ENCODE results near the gene C11orf21. TPM values are rescaled to one million over a fixed set of nuclear protein-coding genes. Genes with fewer than 3 reads are reported as not detected.

The C11orf21 gene
- total and polyA plus RNA-seq, 9 of the 15 experiments (the other 6 are each of a cell fraction or from before 2014, with no cell fraction given), result 0.10 to 2.6 (median 2.0) TPM

- no TSS peak for BruUV-seq (replicated peaks)
- no peaks in the 10 kb centered on the region for H3K79me2 ChIP-seq (ENCODE audit: control insufficient read depth, insufficient read depth, low read length)
- FAIRE-seq (no peak), ATAC-seq (no peak), DNase-seq (ENCODE audit: extremely low read depth in 1 of 4, low spot score in 3 of 4) (no peak)
- peaks cover 21 to 57% of the 10 kb centered on the region in 2 experiments; a peak in 4 of 5 replicates for H3K27me3 ChIP-seq (ENCODE audit: control insufficient read depth in 2 of 2, insufficient read depth in 2 of 2, low read length in 2 of 2)
- no peak for TF ChIP-seq CHCHD3 (CRISPR knock-in tag; IDR thresholded peaks at IDR 0.05)
- H3K4me2 ChIP-seq (ENCODE audit: insufficient read depth, low read length), result no peak overlapping the region
- intact Hi-C loops (cut with micrococcal nuclease), result no loop called here
- POLR2A ChIA-PET, result interaction anchor here (0.6 kb wide), 1 partner anchor 23 kb away, joined by 3 read pairs; no protein-coding TSS in a partner anchor
- H3K9me3 ChIP-seq (replicated peaks; ENCODE audit: control insufficient read depth, insufficient read depth, low read depth, low read length), result no peaks in the 10 kb centered on the region
- H3K9ac ChIP-seq (ENCODE audit: insufficient read depth in 1 of 2, low read depth in 2 of 2, low read length in 2 of 2), result no peak overlapping the region
- no peak overlapping the region for H3K4me3 ChIP-seq
- no peak overlapping the region for H2AFZ ChIP-seq (ENCODE audit: low read depth, low read length)
- in situ Hi-C loops (cut with MboI), result no loop called here
- no peaks in the 10 kb centered on the region for H4K20me1 ChIP-seq (replicated peaks; ENCODE audit: control insufficient read depth, insufficient read depth, low read length)
- H3K4me1 ChIP-seq (replicated peaks in 1 of 2; ENCODE audit: control insufficient read depth in 2 of 2, insufficient read depth in 2 of 2, low read length in 2 of 2), result peaks cover 0 to 4% of the 10 kb centered on the region in 2 experiments; a peak in 2 of 5 replicates
- CTCF ChIA-PET (ENCODE audit: low intra/inter-chr PET ratio), result interaction anchor here (0.5 kb wide), 1 partner anchor 189 kb away, joined by 3 read pairs; no protein-coding TSS in a partner anchor
- H3K27ac ChIP-seq (ENCODE audit: extremely low read depth, low read depth, low read length), result no peak overlapping the region
- no peaks in the 10 kb centered on the region for H3K9me1 ChIP-seq (ENCODE audit: control insufficient read depth, insufficient read depth, low read length)
- WGBS (ENCODE audit: insufficient coverage, low coverage, missing lambda C conversion rate), result 5% methylated on average over 14 of the region's 15 CpGs
- H3K36me3 ChIP-seq (ENCODE audit: control insufficient read depth, insufficient read depth, low read length), result no peaks in the 10 kb centered on the region
Measured at GRCh38 chr11:2328656-2329354, 27.1 kb upstream of the C11orf21 start.

GRCh38 chr11:2328021-2328420 lies 26.3 kb upstream of the C11orf21 start:
- in situ Hi-C loops (cut with MboI) (no loop called here), intact Hi-C loops (cut with micrococcal nuclease) (no loop called here)
- Histone ChIP-seq H3K27ac (ENCODE audit: extremely low read depth, low read depth, low read length) (no peak overlapping the region), H3K4me3 (no peak overlapping the region), H3K79me2 (ENCODE audit: control insufficient read depth, insufficient read depth, low read length) (no peaks in the 10 kb centered on the region), H3K27me3 (ENCODE audit: control insufficient read depth in 2 of 2, insufficient read depth in 2 of 2, low read length in 2 of 2) (peaks cover 21 to 57% of the 10 kb centered on the region in 2 experiments; a peak in 4 of 5 replicates), H2AFZ (ENCODE audit: low read depth, low read length) (no peak overlapping the region), H3K9me1 (ENCODE audit: control insufficient read depth, insufficient read depth, low read length) (no peaks in the 10 kb centered on the region), H3K9ac (ENCODE audit: insufficient read depth in 1 of 2, low read depth in 2 of 2, low read length in 2 of 2) (no peak overlapping the region), H3K9me3 (replicated peaks; ENCODE audit: control insufficient read depth, insufficient read depth, low read depth, low read length) (no peaks in the 10 kb centered on the region), H3K4me2 (ENCODE audit: insufficient read depth, low read length) (no peak overlapping the region), H3K36me3 (ENCODE audit: control insufficient read depth, insufficient read depth, low read length) (no peaks in the 10 kb centered on the region), H3K4me1 (replicated peaks in 1 of 2; ENCODE audit: control insufficient read depth in 2 of 2, insufficient read depth in 2 of 2, low read length in 2 of 2) (peaks cover 0 to 4% of the 10 kb centered on the region in 2 experiments; a peak in 2 of 5 replicates), H4K20me1 (replicated peaks; ENCODE audit: control insufficient read depth, insufficient read depth, low read length) (no peaks in the 10 kb centered on the region)
- FAIRE-seq, result no peak
- ChIA-PET CTCF (ENCODE audit: low intra/inter-chr PET ratio) (no interaction called here), POLR2A (no interaction called here)
- no peak for DNase-seq (ENCODE audit: extremely low read depth in 1 of 4, low spot score in 3 of 4)
- TF ChIP-seq HNRNPL (IDR thresholded peaks at IDR 0.05; ENCODE audit: low read depth, low read length) (no peak), SMARCC2 (IDR thresholded peaks at IDR 0.05; ENCODE audit: low read depth) (no peak), NFE2 (IDR thresholded peaks at IDR 0.05; ENCODE audit: low read depth) (no peak), ZNF511 (CRISPR knock-in tag; IDR thresholded peaks at IDR 0.05) (no peak), ZC3H11A (IDR thresholded peaks at IDR 0.05; ENCODE audit: low read depth, low read length) (no peak), HMGXB4 (CRISPR knock-in tag; IDR thresholded peaks at IDR 0.05) (no peak)
- 2% methylated on average over 11 of the region's 11 CpGs for WGBS (ENCODE audit: insufficient coverage, low coverage, missing lambda C conversion rate)
- BruUV-seq (replicated peaks), result no TSS peak
- no peak for ATAC-seq

Data from K562 (cell line).